ENCODE data around the gene ZNRF3. TPM values are rescaled to one million over a fixed set of nuclear protein-coding genes. Genes with fewer than 3 reads are reported as not detected.

The ZNRF3 gene
- total and polyA plus RNA-seq, 4 donors, result 3.5 to 10.2 (median 6.9) TPM

GRCh38 chr22:29029202-29030000 lies 146.0 kb downstream of the ZNRF3 start:
- ATAC-seq (ENCODE audit: insufficient read depth, low FRiP score) (no peak), DNase-seq (no peak)
- Histone ChIP-seq H3K9me3 (ENCODE audit: control insufficient read depth in 4 of 4, insufficient read depth in 3 of 4, low read length in 3 of 4) (no peaks in the 10 kb centered on the region), H3K4me3 (no peak overlapping the region), H3K36me3 (ENCODE audit: control insufficient read depth in 4 of 4, insufficient read depth in 4 of 4, low read length in 4 of 4) (no peaks in the 10 kb centered on the region), H3K4me1 (ENCODE audit: control insufficient read depth in 5 of 5, insufficient read depth in 5 of 5, low read length in 5 of 5) (peaks cover 5 to 30% (median 11%) of the 10 kb centered on the region in 5 donors), H3K27me3 (ENCODE audit: control insufficient read depth in 3 of 3, insufficient read depth in 3 of 3, low read length in 2 of 3) (no peaks in the 10 kb centered on the region), H3K27ac (ENCODE audit: low read depth in 1 of 2, low read length in 1 of 2) (no peak overlapping the region), H3K9ac (ENCODE audit: insufficient read depth in 1 of 2, low read length in 2 of 2) (no peak overlapping the region)
- TF ChIP-seq, protein P1, sequence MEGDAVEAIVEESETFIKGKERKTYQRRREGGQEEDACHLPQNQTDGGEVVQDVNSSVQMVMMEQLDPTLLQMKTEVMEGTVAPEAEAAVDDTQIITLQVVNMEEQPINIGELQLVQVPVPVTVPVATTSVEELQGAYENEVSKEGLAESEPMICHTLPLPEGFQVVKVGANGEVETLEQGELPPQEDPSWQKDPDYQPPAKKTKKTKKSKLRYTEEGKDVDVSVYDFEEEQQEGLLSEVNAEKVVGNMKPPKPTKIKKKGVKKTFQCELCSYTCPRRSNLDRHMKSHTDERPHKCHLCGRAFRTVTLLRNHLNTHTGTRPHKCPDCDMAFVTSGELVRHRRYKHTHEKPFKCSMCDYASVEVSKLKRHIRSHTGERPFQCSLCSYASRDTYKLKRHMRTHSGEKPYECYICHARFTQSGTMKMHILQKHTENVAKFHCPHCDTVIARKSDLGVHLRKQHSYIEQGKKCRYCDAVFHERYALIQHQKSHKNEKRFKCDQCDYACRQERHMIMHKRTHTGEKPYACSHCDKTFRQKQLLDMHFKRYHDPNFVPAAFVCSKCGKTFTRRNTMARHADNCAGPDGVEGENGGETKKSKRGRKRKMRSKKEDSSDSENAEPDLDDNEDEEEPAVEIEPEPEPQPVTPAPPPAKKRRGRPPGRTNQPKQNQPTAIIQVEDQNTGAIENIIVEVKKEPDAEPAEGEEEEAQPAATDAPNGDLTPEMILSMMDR (IDR thresholded peaks at IDR 0.05; ENCODE audit: control extremely low read depth, extremely low read depth), result no peak
- 85 to 88% methylated on average over 9 of the region's 9 CpGs for WGBS, 2 donors

DNA sequence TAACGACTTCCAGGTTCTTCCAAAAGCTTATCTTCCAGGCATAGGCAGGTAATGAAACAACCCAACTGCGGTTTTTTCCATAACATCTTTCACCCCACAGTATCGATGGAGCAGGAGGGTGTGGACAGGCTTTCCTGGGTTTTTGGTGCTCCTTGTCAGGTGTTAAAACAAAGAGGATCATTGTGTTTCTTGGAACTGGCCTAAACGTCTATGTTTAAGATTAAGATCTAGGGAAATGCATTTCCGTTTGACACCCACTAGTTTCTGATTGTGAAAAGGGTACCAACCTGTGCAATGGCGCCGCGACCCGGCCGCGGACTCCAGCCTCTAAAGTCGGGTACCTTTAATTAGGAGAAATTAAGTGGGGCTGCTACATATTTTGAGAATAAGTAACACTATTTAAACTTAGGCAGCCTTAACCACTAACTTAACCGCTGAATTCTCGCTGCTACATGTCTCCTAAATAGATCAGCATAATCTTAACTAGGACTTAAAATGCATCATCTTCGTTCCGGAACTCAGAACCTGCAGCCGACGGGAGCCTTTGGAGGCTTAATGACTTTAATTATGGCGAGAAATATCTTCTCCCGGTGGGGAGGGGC lies 146.7 kb downstream of the ZNRF3 start:
- Histone ChIP-seq H3K9ac (ENCODE audit: insufficient read depth in 1 of 2, low read length in 2 of 2) (no peak overlapping the region), H3K27me3 (ENCODE audit: control insufficient read depth in 3 of 3, insufficient read depth in 3 of 3, low read length in 2 of 3) (no peaks in the 10 kb centered on the region), H3K36me3 (ENCODE audit: control insufficient read depth in 4 of 4, insufficient read depth in 4 of 4, low read length in 4 of 4) (no peaks in the 10 kb centered on the region), H3K4me1 (ENCODE audit: control insufficient read depth in 5 of 5, insufficient read depth in 5 of 5, low read length in 5 of 5) (peaks cover 5 to 30% (median 11%) of the 10 kb centered on the region in 5 donors), H3K4me3 (no peak overlapping the region), H3K27ac (ENCODE audit: low read depth in 1 of 2, low read length in 1 of 2) (peak overlapping the region; percentile 22 to 91), H3K9me3 (ENCODE audit: control insufficient read depth in 4 of 4, insufficient read depth in 3 of 4, low read length in 3 of 4) (no peaks in the 10 kb centered on the region)
- DNase-seq, result peak in 1 of 3 donors; percentile 25
- TF ChIP-seq, protein P1 (IDR thresholded peaks at IDR 0.05; ENCODE audit: control extremely low read depth, extremely low read depth), result no peak
- ATAC-seq (ENCODE audit: insufficient read depth, low FRiP score), result no peak
- 17% methylated on average over 20 of the region's 20 CpGs for WGBS, 2 donors

- peak; percentile 85 to 95 (median 89) for DNase-seq
- no peaks in the 10 kb centered on the region for H3K9me3 ChIP-seq (ENCODE audit: control insufficient read depth in 4 of 4, insufficient read depth in 3 of 4, low read length in 3 of 4)
- H3K4me1 ChIP-seq (ENCODE audit: control insufficient read depth in 5 of 5, insufficient read depth in 5 of 5, low read length in 5 of 5), result peaks cover 5 to 30% (median 11%) of the 10 kb centered on the region in 5 donors
- H3K9ac ChIP-seq (ENCODE audit: insufficient read depth in 1 of 2, low read length in 2 of 2), result peak overlapping the region in 1 of 2 donors; percentile 26
- no peaks in the 10 kb centered on the region for H3K36me3 ChIP-seq (ENCODE audit: control insufficient read depth in 4 of 4, insufficient read depth in 4 of 4, low read length in 4 of 4)
- no peak overlapping the region for H3K4me3 ChIP-seq
- peak overlapping the region; percentile 74 to 91 for H3K27ac ChIP-seq (ENCODE audit: low read depth in 1 of 2, low read length in 1 of 2)
- TF ChIP-seq, protein P1 (IDR thresholded peaks at IDR 0.05; ENCODE audit: control extremely low read depth, extremely low read depth), result no peak
- peak; percentile 71 for ATAC-seq (ENCODE audit: insufficient read depth, low FRiP score)
- 3 to 4% methylated on average over 26 to 32 of the region's 32 CpGs for WGBS, 2 donors
- no peaks in the 10 kb centered on the region for H3K27me3 ChIP-seq (ENCODE audit: control insufficient read depth in 3 of 3, insufficient read depth in 3 of 3, low read length in 2 of 3)
Observed at GRCh38 chr22:29030618-29031226, 147.3 kb downstream of the ZNRF3 start.

Measured in lung (tissue), 12 donors.